HEK293 (cell line): ENCODE results near the gene NDE1.
A peak's percentile ranks its signal among the peaks of the same experiment; 100 is the strongest.

Experiments used
- CTCF ChIA-PET: fragments of 350-600 bp; formaldehyde crosslinking; extraction: SDS; loops from one replicate; lab custom pipeline; 2021; ENCODE audit warnings: antibody characterized with exemption; lab: Yijun Ruan, JAX
- POLR2A ChIA-PET: fragments of 300-600 bp; formaldehyde crosslinking; extraction: SDS; loops from one replicate; lab custom pipeline; 2020; ENCODE audit warnings: antibody characterized with exemption, inconsistent platforms; lab: Yijun Ruan, JAX
- H3K27ac ChIP-seq: fragments of 200-500 bp; sonication (Bioruptor generic); 2 replicates; pipeline ENCODE4 v1.5.1; 2014; ENCODE audit warnings: low read depth, low read length, control low read depth, inconsistent platforms; ENCODE audit errors: extremely low read depth
- H3K36me3 ChIP-seq, 2 experiments: fragments of 200-500 bp in 1 of 2; sonication (Bioruptor generic) in 1 of 2; 1 replicate in 1 of 2; 2 replicates in 1 of 2; pipeline ENCODE4 v1.5.1; 2014 to 2017; ENCODE audit warnings: inconsistent platforms in 2 of 2, low read length in 2 of 2; ENCODE audit not compliant: control insufficient read depth in 2 of 2, insufficient read depth in 1 of 2
- H3K4me1 ChIP-seq: fragments of 200-500 bp; sonication (Bioruptor generic); 2 replicates; pipeline ENCODE4 v1.5.1; 2014; ENCODE audit warnings: mild to moderate bottlenecking, low read length, inconsistent platforms; ENCODE audit not compliant: control insufficient read depth, insufficient read depth
- H3K4me3 ChIP-seq: 2 replicates; pipeline ENCODE4 v1.5.1; 2011; ENCODE audit warnings: low read depth, mild to moderate bottlenecking, control low read depth, low read length, moderate library complexity
- H3K9me3 ChIP-seq: fragments of 200-500 bp; sonication (Bioruptor generic); 2 replicates; pipeline ENCODE4 v1.5.1; 2014; ENCODE audit warnings: low read depth, low read length, inconsistent platforms; ENCODE audit not compliant: control insufficient read depth, insufficient read depth
- ATF2 ChIP-seq: fragments of 450-650 bp; formaldehyde crosslinking; IDR thresholded peaks from 2 replicates; pipeline ENCODE4 v1.5.1; 2016; ENCODE audit warnings: missing biosample characterization, missing genetic modification characterization, low read depth
- FEZF1 ChIP-seq: fragments of 450-650 bp; formaldehyde crosslinking; IDR thresholded peaks from 2 replicates; pipeline ENCODE4 v1.5.1; 2016; ENCODE audit warnings: missing biosample characterization, missing genetic modification characterization
- KLF17 ChIP-seq: fragments of 450-650 bp; formaldehyde crosslinking; IDR thresholded peaks from 2 replicates; pipeline ENCODE4 v1.5.1; 2016; ENCODE audit warnings: missing biosample characterization, missing genetic modification characterization
- OSR2 ChIP-seq: fragments of 450-650 bp; formaldehyde crosslinking; IDR thresholded peaks from 2 replicates; pipeline ENCODE4 v1.5.1; 2016; ENCODE audit warnings: missing biosample characterization, missing genetic modification characterization
- SP7 ChIP-seq: fragments of 450-650 bp; formaldehyde crosslinking; IDR thresholded peaks from 2 replicates; pipeline ENCODE4 v1.5.1; 2016; ENCODE audit warnings: missing biosample characterization, missing genetic modification characterization
- WT1 ChIP-seq: fragments of 450-650 bp; formaldehyde crosslinking; IDR thresholded peaks from 2 replicates; pipeline ENCODE4 v1.5.1; 2016; ENCODE audit warnings: missing biosample characterization, missing genetic modification characterization
- ZNF26 ChIP-seq: fragments of 450-650 bp; formaldehyde crosslinking; IDR thresholded peaks from 2 replicates; pipeline ENCODE4 v1.5.1; 2016; ENCODE audit warnings: missing biosample characterization, missing genetic modification characterization
- ZNF266 ChIP-seq: fragments of 450-650 bp; formaldehyde crosslinking; IDR thresholded peaks from 2 replicates; pipeline ENCODE4 v1.5.1; 2016; ENCODE audit warnings: missing biosample characterization, missing genetic modification characterization, low read depth
- ZNF394 ChIP-seq: fragments of 450-650 bp; formaldehyde crosslinking; IDR thresholded peaks from 2 replicates; pipeline ENCODE4 v1.5.1; 2016; ENCODE audit warnings: missing biosample characterization, missing genetic modification characterization, mild to moderate bottlenecking, moderate library complexity, borderline replicate concordance
- ZNF473 ChIP-seq: fragments of 450-650 bp; formaldehyde crosslinking; IDR thresholded peaks from 2 replicates; pipeline ENCODE4 v1.5.1; 2017; ENCODE audit warnings: missing biosample characterization, missing genetic modification characterization
- ZNF514 ChIP-seq: fragments of 450-650 bp; formaldehyde crosslinking; IDR thresholded peaks from 2 replicates; pipeline ENCODE4 v1.5.1; 2016; ENCODE audit warnings: missing biosample characterization, missing genetic modification characterization
- ZNF785 ChIP-seq: fragments of 450-650 bp; formaldehyde crosslinking; IDR thresholded peaks from 2 replicates; pipeline ENCODE4 v1.5.1; 2016; ENCODE audit warnings: missing biosample characterization, missing genetic modification characterization
- ZNF837 ChIP-seq: fragments of 450-650 bp; formaldehyde crosslinking; IDR thresholded peaks from 2 replicates; pipeline ENCODE4 v1.5.1; 2016; ENCODE audit warnings: missing biosample characterization, missing genetic modification characterization
- TF ChIP-seq, protein P1 (sequence below): fragments of 450-650 bp; formaldehyde crosslinking; IDR thresholded peaks from 2 replicates; pipeline ENCODE4 v1.5.1; 2016; ENCODE audit warnings: missing biosample characterization, missing genetic modification characterization
- TF ChIP-seq, protein P2 (sequence below): fragments of 450-650 bp; formaldehyde crosslinking; IDR thresholded peaks from 2 replicates; pipeline ENCODE4 v1.5.1; 2016; ENCODE audit warnings: missing biosample characterization, missing genetic modification characterization
- TF ChIP-seq, protein P3 (sequence below): fragments of 450-650 bp; formaldehyde crosslinking; IDR thresholded peaks from 2 replicates; pipeline ENCODE4 v1.5.1; 2016; ENCODE audit warnings: missing biosample characterization, missing genetic modification characterization
- TF ChIP-seq, protein P4 (sequence below): fragments of 450-650 bp; formaldehyde crosslinking; IDR thresholded peaks from 2 replicates; pipeline ENCODE4 v1.5.1; 2017; ENCODE audit warnings: missing biosample characterization, missing genetic modification characterization

NDE1 gene

GRCh38 chr16:15667091-15667742, 17.2 kb downstream of the NDE1 start:
- H3K36me3 ChIP-seq, result peaks cover 33 to 66% of the 10 kb centered on the region in 2 experiments; a peak in 2 of 3 replicates
- ChIA-PET CTCF (interaction anchor here (0.6 kb wide), 1 partner anchor 24 kb away, joined by 3 read pairs; no protein-coding TSS in a partner anchor), POLR2A (no interaction called here)
- H3K4me3 ChIP-seq, result no peak overlapping the region
- 0 out of 2 replicates have a peak, but pooled peaks cover 1% of the 10 kb centered on the region for H3K4me1 ChIP-seq
- H3K27ac ChIP-seq, result no peak overlapping the region
- H3K9me3 ChIP-seq, result no peaks in the 10 kb centered on the region
- TF ChIP-seq ZNF473 (tag by site-specific recombination) (no peak), ZNF785 (tag by site-specific recombination) (no peak), ZNF837 (tag by site-specific recombination) (no peak), ATF2 (tag by site-specific recombination) (no peak), ZNF394 (no peak), ZNF26 (tag by site-specific recombination) (no peak), ZNF266 (tag by site-specific recombination) (no peak), ZNF514 (tag by site-specific recombination) (no peak)
- TF ChIP-seq, protein P1, sequence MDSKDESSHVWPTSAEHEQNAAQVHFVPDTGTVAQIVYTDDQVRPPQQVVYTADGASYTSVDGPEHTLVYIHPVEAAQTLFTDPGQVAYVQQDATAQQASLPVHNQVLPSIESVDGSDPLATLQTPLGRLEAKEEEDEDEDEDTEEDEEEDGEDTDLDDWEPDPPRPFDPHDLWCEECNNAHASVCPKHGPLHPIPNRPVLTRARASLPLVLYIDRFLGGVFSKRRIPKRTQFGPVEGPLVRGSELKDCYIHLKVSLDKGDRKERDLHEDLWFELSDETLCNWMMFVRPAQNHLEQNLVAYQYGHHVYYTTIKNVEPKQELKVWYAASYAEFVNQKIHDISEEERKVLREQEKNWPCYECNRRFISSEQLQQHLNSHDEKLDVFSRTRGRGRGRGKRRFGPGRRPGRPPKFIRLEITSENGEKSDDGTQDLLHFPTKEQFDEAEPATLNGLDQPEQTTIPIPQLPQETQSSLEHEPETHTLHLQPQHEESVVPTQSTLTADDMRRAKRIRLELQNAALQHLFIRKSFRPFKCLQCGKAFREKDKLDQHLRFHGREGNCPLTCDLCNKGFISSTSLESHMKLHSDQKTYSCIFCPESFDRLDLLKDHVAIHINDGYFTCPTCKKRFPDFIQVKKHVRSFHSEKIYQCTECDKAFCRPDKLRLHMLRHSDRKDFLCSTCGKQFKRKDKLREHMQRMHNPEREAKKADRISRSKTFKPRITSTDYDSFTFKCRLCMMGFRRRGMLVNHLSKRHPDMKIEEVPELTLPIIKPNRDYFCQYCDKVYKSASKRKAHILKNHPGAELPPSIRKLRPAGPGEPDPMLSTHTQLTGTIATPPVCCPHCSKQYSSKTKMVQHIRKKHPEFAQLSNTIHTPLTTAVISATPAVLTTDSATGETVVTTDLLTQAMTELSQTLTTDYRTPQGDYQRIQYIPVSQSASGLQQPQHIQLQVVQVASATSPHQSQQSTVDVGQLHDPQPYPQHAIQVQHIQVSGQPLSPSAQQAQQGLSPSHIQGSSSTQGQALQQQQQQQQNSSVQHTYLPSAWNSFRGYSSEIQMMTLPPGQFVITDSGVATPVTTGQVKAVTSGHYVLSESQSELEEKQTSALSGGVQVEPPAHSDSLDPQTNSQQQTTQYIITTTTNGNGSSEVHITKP (tag by site-specific recombination), result no peak
- TF ChIP-seq, all 188 proteins: peak for 0

DNA sequence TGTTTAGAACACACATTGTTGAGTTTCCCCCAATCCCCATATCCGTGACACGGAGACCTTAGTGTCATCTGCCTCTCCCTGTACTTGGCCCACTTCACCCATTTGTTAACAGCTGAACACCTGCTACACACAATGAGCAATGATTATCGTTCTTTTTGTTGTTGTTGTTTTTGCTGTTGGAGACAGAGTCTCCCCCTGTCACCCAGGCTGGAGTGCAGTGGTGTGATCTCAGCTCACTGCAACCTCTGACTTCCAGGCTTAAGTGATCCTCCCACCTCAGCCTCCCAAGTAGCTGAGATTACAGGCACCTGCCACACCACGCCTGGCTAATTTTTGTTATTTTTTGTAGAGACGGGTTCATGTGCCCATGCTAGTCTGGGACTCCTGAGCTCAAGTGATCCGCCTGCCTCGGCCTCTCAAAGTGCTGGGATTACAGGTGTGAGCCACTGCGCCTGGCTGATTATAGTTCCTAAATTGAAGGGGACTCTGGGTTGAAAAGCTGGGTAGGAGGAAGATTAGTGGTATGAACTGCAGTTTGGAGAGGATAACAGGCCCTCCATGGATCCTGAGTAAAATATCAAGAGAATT, 21.6 kb downstream of the NDE1 start:
- Histone ChIP-seq H3K4me1 (peaks cover 5% of the 10 kb centered on the region; the same call in 1 of the 2 replicates), H3K9me3 (no peaks in the 10 kb centered on the region), H3K27ac (no peak overlapping the region), H3K36me3 (peaks cover 19 to 53% of the 10 kb centered on the region in 2 experiments; a peak in 2 of 3 replicates), H3K4me3 (no peak overlapping the region)
- ChIA-PET CTCF (interaction anchor here (0.6 to 1.7 kb wide), 5 partner anchors 11 to 244 kb away, joined by 3 to 5 read pairs (median 4); no protein-coding TSS in a partner anchor), POLR2A (interaction anchor here (1.2 kb wide), 1 partner anchor 19 kb away, joined by 3 read pairs; no protein-coding TSS in a partner anchor)
- TF ChIP-seq SP7, result peak; percentile 74
- TF ChIP-seq, protein P2, sequence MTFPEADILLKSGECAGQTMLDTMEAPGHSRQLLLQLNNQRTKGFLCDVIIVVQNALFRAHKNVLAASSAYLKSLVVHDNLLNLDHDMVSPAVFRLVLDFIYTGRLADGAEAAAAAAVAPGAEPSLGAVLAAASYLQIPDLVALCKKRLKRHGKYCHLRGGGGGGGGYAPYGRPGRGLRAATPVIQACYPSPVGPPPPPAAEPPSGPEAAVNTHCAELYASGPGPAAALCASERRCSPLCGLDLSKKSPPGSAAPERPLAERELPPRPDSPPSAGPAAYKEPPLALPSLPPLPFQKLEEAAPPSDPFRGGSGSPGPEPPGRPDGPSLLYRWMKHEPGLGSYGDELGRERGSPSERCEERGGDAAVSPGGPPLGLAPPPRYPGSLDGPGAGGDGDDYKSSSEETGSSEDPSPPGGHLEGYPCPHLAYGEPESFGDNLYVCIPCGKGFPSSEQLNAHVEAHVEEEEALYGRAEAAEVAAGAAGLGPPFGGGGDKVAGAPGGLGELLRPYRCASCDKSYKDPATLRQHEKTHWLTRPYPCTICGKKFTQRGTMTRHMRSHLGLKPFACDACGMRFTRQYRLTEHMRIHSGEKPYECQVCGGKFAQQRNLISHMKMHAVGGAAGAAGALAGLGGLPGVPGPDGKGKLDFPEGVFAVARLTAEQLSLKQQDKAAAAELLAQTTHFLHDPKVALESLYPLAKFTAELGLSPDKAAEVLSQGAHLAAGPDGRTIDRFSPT (tag by site-specific recombination), result no peak
- TF ChIP-seq, protein P3, sequence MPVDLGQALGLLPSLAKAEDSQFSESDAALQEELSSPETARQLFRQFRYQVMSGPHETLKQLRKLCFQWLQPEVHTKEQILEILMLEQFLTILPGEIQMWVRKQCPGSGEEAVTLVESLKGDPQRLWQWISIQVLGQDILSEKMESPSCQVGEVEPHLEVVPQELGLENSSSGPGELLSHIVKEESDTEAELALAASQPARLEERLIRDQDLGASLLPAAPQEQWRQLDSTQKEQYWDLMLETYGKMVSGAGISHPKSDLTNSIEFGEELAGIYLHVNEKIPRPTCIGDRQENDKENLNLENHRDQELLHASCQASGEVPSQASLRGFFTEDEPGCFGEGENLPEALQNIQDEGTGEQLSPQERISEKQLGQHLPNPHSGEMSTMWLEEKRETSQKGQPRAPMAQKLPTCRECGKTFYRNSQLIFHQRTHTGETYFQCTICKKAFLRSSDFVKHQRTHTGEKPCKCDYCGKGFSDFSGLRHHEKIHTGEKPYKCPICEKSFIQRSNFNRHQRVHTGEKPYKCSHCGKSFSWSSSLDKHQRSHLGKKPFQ (tag by site-specific recombination), result peak; percentile 26; the same call in 1 of the 2 replicates
- peak; percentile 74 for TF ChIP-seq KLF17
- peak; percentile 41; the same call in 1 of the 2 replicates for TF ChIP-seq OSR2 (tag by site-specific recombination)
- TF ChIP-seq FEZF1 (tag by site-specific recombination), result peak; percentile 59; the same call in 1 of the 2 replicates
- TF ChIP-seq WT1 (tag by site-specific recombination), result peak; percentile 54; the same call in 1 of the 2 replicates
- TF ChIP-seq, protein P4, sequence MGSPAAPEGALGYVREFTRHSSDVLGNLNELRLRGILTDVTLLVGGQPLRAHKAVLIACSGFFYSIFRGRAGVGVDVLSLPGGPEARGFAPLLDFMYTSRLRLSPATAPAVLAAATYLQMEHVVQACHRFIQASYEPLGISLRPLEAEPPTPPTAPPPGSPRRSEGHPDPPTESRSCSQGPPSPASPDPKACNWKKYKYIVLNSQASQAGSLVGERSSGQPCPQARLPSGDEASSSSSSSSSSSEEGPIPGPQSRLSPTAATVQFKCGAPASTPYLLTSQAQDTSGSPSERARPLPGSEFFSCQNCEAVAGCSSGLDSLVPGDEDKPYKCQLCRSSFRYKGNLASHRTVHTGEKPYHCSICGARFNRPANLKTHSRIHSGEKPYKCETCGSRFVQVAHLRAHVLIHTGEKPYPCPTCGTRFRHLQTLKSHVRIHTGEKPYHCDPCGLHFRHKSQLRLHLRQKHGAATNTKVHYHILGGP (tag by site-specific recombination), result no peak
